OCI-LY3 (cell line): Measurements from ENCODE around the gene AMBRA1.

Experiments used
- H2AFZ ChIP-seq: fragments of 200-600, 300-600 bp; shearing (Covaris generic); 2 replicates; pipeline ENCODE4 v1.6.0; 2014; ENCODE audit warnings: antibody characterized with exemption, low read depth, low read length
- H3K27ac ChIP-seq: fragments of 200-600, 300-600 bp; sonication (generic); 2 replicates; pipeline ENCODE4 v1.5.1; 2014; ENCODE audit warnings: mild to moderate bottlenecking, low read length, moderate library complexity, mixed read lengths
- H3K27me3 ChIP-seq: fragments of 200-600, 300-600 bp; sonication (generic); 2 replicates; pipeline ENCODE4 v1.6.1; 2014; ENCODE audit warnings: low read depth, low read length, mixed read lengths
- H3K36me3 ChIP-seq: fragments of 200-600, 300-600 bp; sonication (generic); replicated peaks from 2 replicates; pipeline ENCODE3; 2014; ENCODE audit warnings: low read depth, low read length, mixed read lengths
- H3K4me1 ChIP-seq: fragments of 300-600, 200-600 bp; sonication (generic); 2 replicates; pipeline ENCODE4 v1.6.1; 2014; ENCODE audit warnings: low read length, mixed read lengths
- H3K4me2 ChIP-seq: fragments of 200-600, 300-600 bp; sonication (generic); 2 replicates; pipeline ENCODE4 v1.6.1; 2014; ENCODE audit warnings: low read length, mixed read lengths
- H3K4me3 ChIP-seq: fragments of 300-600, 200-600 bp; sonication (generic); 2 replicates; pipeline ENCODE4 v1.5.1; 2014; ENCODE audit warnings: antibody characterized with exemption, mild to moderate bottlenecking, low read length, moderate library complexity
- H3K79me2 ChIP-seq: fragments of 300-600, 200-600 bp; shearing (Covaris generic); 2 replicates; pipeline ENCODE4 v1.6.1; 2014; ENCODE audit warnings: mild to moderate bottlenecking, low read length, mixed read lengths
- H3K9ac ChIP-seq: fragments of 300-600, 200-600 bp; shearing (Covaris generic); 2 replicates; pipeline ENCODE4 v1.6.0; 2014; ENCODE audit warnings: mild to moderate bottlenecking, low read length, moderate library complexity
- H3K9me3 ChIP-seq: fragments of 200-600, 300-600 bp; shearing (Covaris generic); 2 replicates; pipeline ENCODE4 v1.6.1; 2014; ENCODE audit warnings: low read length, mixed read lengths; ENCODE audit not compliant: insufficient read depth
- H4K20me1 ChIP-seq: fragments of 200-600, 300-600 bp; sonication (generic); 2 replicates; pipeline ENCODE4 v1.6.1; 2016; ENCODE audit warnings: low read length, mixed read lengths; ENCODE audit not compliant: insufficient read depth
- CTCF ChIP-seq: fragments of 200-600, 300-600 bp; sonication (generic); IDR thresholded peaks from 2 replicates; pipeline ENCODE4 v1.5.1; 2014; ENCODE audit warnings: antibody characterized with exemption, low read length, low read depth
- EZH2phosphoT487 ChIP-seq: fragments of 200-600 bp; shearing (Covaris generic); IDR thresholded peaks from 2 replicates; pipeline ENCODE4 v1.6.1; 2018; ENCODE audit warnings: antibody characterized with exemption, mixed run types, low read depth

The AMBRA1 gene

GRCh38 chr11:46617972-46618314, 24.1 kb upstream of the AMBRA1 start:
- peak overlapping the region; percentile 81 for H3K4me2 ChIP-seq
- peak overlapping the region; percentile 96 for H3K4me3 ChIP-seq
- H3K36me3 ChIP-seq: no peaks in the 10 kb centered on the region
- H3K9me3 ChIP-seq: no peaks in the 10 kb centered on the region
- no peaks in the 10 kb centered on the region for H3K27me3 ChIP-seq
- H4K20me1 ChIP-seq: no peaks in the 10 kb centered on the region
- peak overlapping the region; percentile 97; the same call in 1 of the 2 replicates for H2AFZ ChIP-seq
- peak overlapping the region; percentile 79 for H3K27ac ChIP-seq
- peak overlapping the region; percentile 92 for H3K9ac ChIP-seq
- peaks cover 13% of the 10 kb centered on the region for H3K4me1 ChIP-seq
- no peak for TF ChIP-seq EZH2phosphoT487
- no peak for TF ChIP-seq CTCF
- H3K79me2 ChIP-seq: peaks cover 27% of the 10 kb centered on the region

- Histone ChIP-seq H3K27me3 (no peaks in the 10 kb centered on the region), H3K4me1 (peaks cover 13% of the 10 kb centered on the region), H3K9me3 (no peaks in the 10 kb centered on the region), H3K4me2 (peak within 1 kb of the TSS; percentile 81), H3K79me2 (peaks cover 27% of the 10 kb centered on the region), H3K9ac (peak within 1 kb of the TSS; percentile 92), H2AFZ (peak within 1 kb of the TSS; percentile 97), H3K4me3 (peak within 1 kb of the TSS; percentile 96), H3K36me3 (no peaks in the 10 kb centered on the region), H4K20me1 (no peaks in the 10 kb centered on the region), H3K27ac (peak within 1 kb of the TSS; percentile 79)
- TF ChIP-seq CTCF: peak; percentile 79
- no peak for TF ChIP-seq EZH2phosphoT487
Measured at GRCh38 chr11:46617134-46617971, 23.5 kb upstream of the AMBRA1 start, which contains the start of the genes ATG13 and HARBI1. Gene ATG13 (plus strand): TSS chr11:46617553. CDS start chr11:46644292, 26,739 bp downstream. Gene HARBI1 (minus strand): TSS chr11:46617227. CDS start chr11:46616237, 990 bp downstream.

GRCh38 chr11:46616551-46617133, 22.8 kb upstream of the AMBRA1 start:
- Histone ChIP-seq H2AFZ (peak overlapping the region; percentile 95), H3K36me3 (no peaks in the 10 kb centered on the region), H3K4me1 (peaks cover 13% of the 10 kb centered on the region), H3K27me3 (no peaks in the 10 kb centered on the region), H3K4me2 (peak overlapping the region; percentile 79), H3K4me3 (peak overlapping the region; percentile 96), H3K79me2 (peaks cover 26% of the 10 kb centered on the region), H3K9ac (peak overlapping the region; percentile 92), H3K27ac (peak overlapping the region; percentile 35), H3K9me3 (no peaks in the 10 kb centered on the region), H4K20me1 (no peaks in the 10 kb centered on the region)
- no peak for TF ChIP-seq CTCF
- no peak for TF ChIP-seq EZH2phosphoT487

GRCh38 chr11:46615756-46616155, 21.9 kb upstream of the AMBRA1 start:
- H2AFZ ChIP-seq: no peak overlapping the region
- no peak overlapping the region for H3K27ac ChIP-seq
- no peak overlapping the region for H3K9ac ChIP-seq
- no peaks in the 10 kb centered on the region for H4K20me1 ChIP-seq
- H3K4me2 ChIP-seq: no peak overlapping the region
- no peaks in the 10 kb centered on the region for H3K27me3 ChIP-seq
- H3K79me2 ChIP-seq: peaks cover 23% of the 10 kb centered on the region
- TF ChIP-seq CTCF: no peak
- TF ChIP-seq EZH2phosphoT487: no peak
- no peak overlapping the region for H3K4me3 ChIP-seq
- peaks cover 13% of the 10 kb centered on the region for H3K4me1 ChIP-seq
- H3K36me3 ChIP-seq: no peaks in the 10 kb centered on the region
- H3K9me3 ChIP-seq: no peaks in the 10 kb centered on the region
